Stimulated activated CD8-positive, alpha-beta memory T cell treated with anti-CD3 and anti-CD28 coated beads, Interleukin-7, amount 100 ng/mL, for 1 hour (primary cell): ENCODE measurements around the gene TGFBR3.
"Not testable (repeated sequence)": the region's sequence is repeated elsewhere in the genome, so short reads cannot be mapped to it uniquely, and the experiment has no call there.

Source experiments
- DNase-seq, 2 donors: peaks; one replicate each; pipeline ENCODE4 v3.0.0-alpha.2; 2020; ENCODE audit warnings: low read depth in 2 of 2

TGFBR3 gene

GRCh38 chr1:91687452-91687851 is 198.5 kb downstream of the TGFBR3 start:
- no peak for DNase-seq

- DNase-seq = no peak
Observed at GRCh38 chr1:91685994-91686393, 200.0 kb downstream of the TGFBR3 start.

- DNase-seq = no peak
Observed at GRCh38 chr1:91684481-91685196, 201.3 kb downstream of the TGFBR3 start.

GRCh38 chr1:91683598-91683951 is 202.4 kb downstream of the TGFBR3 start:
- DNase-seq = no peak

GRCh38 chr1:91682882-91683597 is 202.9 kb downstream of the TGFBR3 start:
- no peak for DNase-seq

- DNase-seq = no peak
Observed at GRCh38 chr1:91680556-91681155, 205.3 kb downstream of the TGFBR3 start.

GRCh38 chr1:91679446-91679845 is 206.5 kb downstream of the TGFBR3 start:
- DNase-seq = no peak

GRCh38 chr1:91676030-91676429 is 209.9 kb downstream of the TGFBR3 start:
- no peak for DNase-seq

- DNase-seq = no peak
Observed at GRCh38 chr1:91674107-91674506, 211.8 kb downstream of the TGFBR3 start.

- no peak for DNase-seq
Observed at GRCh38 chr1:91673613-91674012, 212.3 kb downstream of the TGFBR3 start.

GRCh38 chr1:91672601-91673161 is 213.3 kb downstream of the TGFBR3 start:
- DNase-seq = no peak

GRCh38 chr1:91670781-91671180 is 215.2 kb downstream of the TGFBR3 start:
- no peak for DNase-seq

GRCh38 chr1:91669584-91670350 is 216.2 kb downstream of the TGFBR3 start:
- DNase-seq = no peak

GRCh38 chr1:91666651-91667050 is 219.3 kb downstream of the TGFBR3 start:
- DNase-seq = not testable (repeated sequence)

GRCh38 chr1:91661121-91661520 is 224.8 kb downstream of the TGFBR3 start:
- DNase-seq = no peak

- no peak for DNase-seq
Observed at GRCh38 chr1:91660708-91661107, 225.2 kb downstream of the TGFBR3 start.

- DNase-seq = no peak
Observed at GRCh38 chr1:91655912-91656449, 230.0 kb downstream of the TGFBR3 start.

GRCh38 chr1:91653183-91653582 is 232.8 kb downstream of the TGFBR3 start:
- no peak for DNase-seq

- no peak for DNase-seq
Observed at GRCh38 chr1:91651661-91652071, 234.3 kb downstream of the TGFBR3 start.

GRCh38 chr1:91651243-91651642 is 234.7 kb downstream of the TGFBR3 start:
- DNase-seq = no peak

- no peak for DNase-seq
Observed at GRCh38 chr1:91650764-91651163, 235.2 kb downstream of the TGFBR3 start.

GRCh38 chr1:91647061-91647460 is 238.9 kb downstream of the TGFBR3 start:
- DNase-seq = no peak
